22Rv1 (cell line): ENCODE data around the gene C1QTNF3.
A peak's percentile ranks its signal among the peaks of the same experiment; 100 is the strongest.

Experiments used
- H3K27ac ChIP-seq: fragments of 450-650 bp; 2 replicates; pipeline ENCODE4 v1.5.1; 2017
- CTCF ChIP-seq: fragments of 450-650 bp; IDR thresholded peaks from 2 replicates; pipeline ENCODE4 v1.5.1; 2017; ENCODE audit warnings: mild to moderate bottlenecking
- ZFX ChIP-seq: fragments of 450-650 bp; IDR thresholded peaks from 2 replicates; pipeline ENCODE4 v1.6.1; 2017; ENCODE audit warnings: antibody characterized with exemption, borderline replicate concordance

The C1QTNF3 gene

GRCh38 chr5:34007621-34008600 lies 35.1 kb downstream of the C1QTNF3 start, which contains the start of gene AMACR:
Gene AMACR (minus strand): TSS chr5:34008050. CDS start chr5:34008019, 31 bp downstream.
- peak within 1 kb of the TSS; percentile 97 for H3K27ac ChIP-seq
- TF ChIP-seq CTCF (0 out of 2 replicates have a peak, but pooled peaks have one; percentile 8), ZFX (no peak)

GRCh38 chr5:34007201-34007620 lies 35.8 kb downstream of the C1QTNF3 start:
- TF ChIP-seq ZFX (no peak), CTCF (no peak)
- peak overlapping the region; percentile 97 for H3K27ac ChIP-seq

GRCh38 chr5:34005681-34006080 lies 37.3 kb downstream of the C1QTNF3 start:
- TF ChIP-seq CTCF (no peak), ZFX (no peak)
- H3K27ac ChIP-seq, result no peak overlapping the region

- TF ChIP-seq CTCF (no peak), ZFX (no peak)
- H3K27ac ChIP-seq, result no peak overlapping the region
These were observed 37.8 kb downstream of the C1QTNF3 start for GRCh38 chr5:34005211-34005610.

GRCh38 chr5:34003941-34004340 lies 39.1 kb downstream of the C1QTNF3 start:
- TF ChIP-seq ZFX (no peak), CTCF (no peak)
- H3K27ac ChIP-seq, result no peak overlapping the region

- TF ChIP-seq CTCF, result no peak
- no peak for TF ChIP-seq ZFX
- no peak overlapping the region for H3K27ac ChIP-seq
These were observed 40.2 kb downstream of the C1QTNF3 start for GRCh38 chr5:34002629-34003328.
